Stimulated activated CD8-positive, alpha-beta memory T cell treated with anti-CD3 and anti-CD28 coated beads, Interleukin-4, amount 100 ng/mL, for 24 hours (primary cell): ENCODE results near the gene NR6A1.

Experiments
- DNase-seq: peaks from one replicate; pipeline ENCODE4 v3.0.0-alpha.2; 2020; ENCODE audit warnings: low read depth

The NR6A1 gene

GRCh38 chr9:124658165-124659017, 112.7 kb downstream of the NR6A1 start:
- DNase-seq = peak; percentile 4

GRCh38 chr9:124657516-124657915, 113.6 kb downstream of the NR6A1 start:
- DNase-seq = no peak

GRCh38 chr9:124654431-124654830, 116.7 kb downstream of the NR6A1 start:
- no peak for DNase-seq

GRCh38 chr9:124652615-124653393, 118.3 kb downstream of the NR6A1 start:
- DNase-seq = no peak

- no peak for DNase-seq
Observed at GRCh38 chr9:124652203-124652602, 118.9 kb downstream of the NR6A1 start.

GRCh38 chr9:124645274-124645673, 125.8 kb downstream of the NR6A1 start:
- no peak for DNase-seq

GRCh38 chr9:124639637-124640036, 131.5 kb downstream of the NR6A1 start:
- DNase-seq = no peak

- no peak for DNase-seq
Observed at GRCh38 chr9:124635285-124635684, 135.8 kb downstream of the NR6A1 start.

GRCh38 chr9:124632077-124632621, 139.0 kb downstream of the NR6A1 start:
- no peak for DNase-seq

- no peak for DNase-seq
Observed at GRCh38 chr9:124631326-124631725, 139.8 kb downstream of the NR6A1 start.

GRCh38 chr9:124629600-124629999, 141.5 kb downstream of the NR6A1 start:
- DNase-seq = no peak

GRCh38 chr9:124628741-124629140, 142.4 kb downstream of the NR6A1 start:
- no peak for DNase-seq

- no peak for DNase-seq
Observed at GRCh38 chr9:124626276-124626675, 144.8 kb downstream of the NR6A1 start.

GRCh38 chr9:124625087-124625486, 146.0 kb downstream of the NR6A1 start:
- DNase-seq = no peak

GRCh38 chr9:124624735-124624992, 146.4 kb downstream of the NR6A1 start:
- no peak for DNase-seq

GRCh38 chr9:124623966-124624734, 147.0 kb downstream of the NR6A1 start:
- no peak for DNase-seq

GRCh38 chr9:124622882-124623281, 148.2 kb downstream of the NR6A1 start:
- no peak for DNase-seq

GRCh38 chr9:124621371-124622328, 149.5 kb downstream of the NR6A1 start:
- DNase-seq = peak; percentile 4

GRCh38 chr9:124618476-124618875, 152.6 kb downstream of the NR6A1 start:
- no peak for DNase-seq

GRCh38 chr9:124617477-124618141, 153.5 kb downstream of the NR6A1 start:
- peak; percentile 59 for DNase-seq

- DNase-seq = no peak
Observed at GRCh38 chr9:124616961-124617360, 154.2 kb downstream of the NR6A1 start.
